ENCODE measurements around the gene TOX2.

Gene TOX2

DNA sequence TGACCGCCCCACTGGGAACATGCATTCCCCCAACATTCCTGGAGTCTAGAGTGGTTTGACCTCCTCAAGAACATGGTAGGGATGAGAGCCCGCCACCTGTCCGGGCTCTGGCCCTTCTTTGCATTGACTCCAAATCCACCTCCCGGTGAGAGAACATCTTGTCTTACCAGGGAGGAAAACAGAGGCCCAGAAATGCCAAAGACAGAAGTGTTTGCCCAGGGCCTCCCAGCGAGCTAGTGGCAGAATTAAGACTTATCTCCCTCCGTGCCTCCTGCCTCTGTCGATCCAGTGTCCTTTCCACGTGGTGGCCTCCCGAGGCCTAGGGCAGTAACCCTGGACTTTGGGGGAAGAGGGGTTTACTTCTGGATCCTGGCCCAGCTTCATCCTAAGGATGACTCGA, 137.5 kb downstream of the TOX2 start:
- TF ChIP-seq POLR2AphosphoS5 (IDR thresholded peaks at IDR 0.05; ENCODE audit: low read depth, low read length): no peak
- FAIRE-seq (no peak), DNase-seq (ENCODE audit: insufficient read length) (no peak)

DNA sequence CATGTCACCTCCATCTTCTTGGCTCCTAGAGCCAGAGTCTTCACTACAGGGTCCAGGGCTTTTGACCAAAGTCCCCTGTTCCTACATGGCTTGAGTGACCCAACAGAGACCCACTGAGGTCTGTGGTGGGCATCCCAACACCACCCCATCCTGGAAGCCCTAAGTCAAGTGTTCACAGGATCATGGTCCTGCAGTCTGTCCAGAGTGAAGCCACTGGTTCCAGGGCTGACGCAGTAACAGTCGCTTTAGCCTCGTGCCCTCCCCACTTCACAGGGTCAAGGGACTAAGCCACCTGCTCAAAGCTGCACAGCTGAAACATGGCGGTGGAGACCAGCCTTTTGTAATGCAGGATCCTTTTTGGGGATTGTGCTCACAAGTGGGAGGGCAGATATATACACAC, 138.4 kb downstream of the TOX2 start:
- TF ChIP-seq TAF1 (IDR thresholded peaks at IDR 0.05; ENCODE audit: borderline replicate concordance, low read depth, low read length): no peak
- TF ChIP-seq POLR2A (IDR thresholded peaks at IDR 0.05; ENCODE audit: low read depth, low read length): no peak
- TF ChIP-seq POLR2AphosphoS5 (IDR thresholded peaks at IDR 0.05; ENCODE audit: low read depth, low read length): no peak
- FAIRE-seq: no peak
- no peak for DNase-seq (ENCODE audit: insufficient read length)

DNA sequence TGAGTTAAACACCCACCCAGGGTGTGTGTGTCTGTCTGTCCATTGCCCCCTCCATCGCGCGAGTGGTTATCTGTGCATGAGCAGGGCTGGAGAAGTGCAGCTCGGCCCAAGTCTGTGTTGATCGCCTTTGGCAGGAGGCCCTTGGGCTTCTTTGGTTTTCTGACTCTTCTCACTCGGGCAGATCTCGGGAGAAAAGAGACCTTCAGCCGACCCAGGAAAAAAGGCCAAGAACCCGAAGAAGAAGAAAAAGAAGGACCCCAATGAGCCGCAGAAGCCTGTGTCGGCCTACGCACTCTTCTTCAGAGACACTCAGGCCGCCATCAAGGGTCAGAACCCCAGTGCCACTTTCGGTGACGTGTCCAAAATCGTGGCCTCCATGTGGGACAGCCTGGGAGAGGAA, 139.5 kb downstream of the TOX2 start:
- DNase-seq (ENCODE audit: insufficient read length) (no peak), FAIRE-seq (no peak)
- TF ChIP-seq TAF1 (IDR thresholded peaks at IDR 0.05; ENCODE audit: borderline replicate concordance, low read depth, low read length) (no peak), POLR2A (IDR thresholded peaks at IDR 0.05; ENCODE audit: low read depth, low read length) (no peak), POLR2AphosphoS5 (IDR thresholded peaks at IDR 0.05; ENCODE audit: low read depth, low read length) (no peak)

DNA sequence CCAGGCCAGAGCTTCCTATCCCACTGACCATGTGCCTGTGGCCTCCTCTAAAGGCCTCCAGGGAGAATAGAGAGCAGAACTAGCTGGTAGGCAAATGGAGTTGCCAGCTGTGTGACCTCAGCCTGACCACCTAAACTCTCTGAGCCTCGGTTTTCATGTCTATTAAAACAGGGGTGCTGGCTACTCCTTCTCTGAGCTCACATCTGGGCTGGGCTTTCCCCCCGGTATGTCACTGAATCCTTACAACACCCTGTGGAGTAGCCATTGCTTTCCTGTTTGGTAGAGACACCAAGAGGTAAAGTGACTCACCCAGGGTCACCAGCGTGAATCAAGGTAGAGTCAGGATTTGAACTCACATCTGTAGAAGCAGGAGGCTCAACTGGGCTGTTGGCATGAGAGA, 140.2 kb downstream of the TOX2 start:
- FAIRE-seq (no peak), DNase-seq (ENCODE audit: insufficient read length) (no peak)
- TF ChIP-seq POLR2AphosphoS5 (IDR thresholded peaks at IDR 0.05; ENCODE audit: low read depth, low read length) (no peak), POLR2A (IDR thresholded peaks at IDR 0.05; ENCODE audit: low read depth, low read length) (no peak), TAF1 (IDR thresholded peaks at IDR 0.05; ENCODE audit: borderline replicate concordance, low read depth, low read length) (no peak)

DNA sequence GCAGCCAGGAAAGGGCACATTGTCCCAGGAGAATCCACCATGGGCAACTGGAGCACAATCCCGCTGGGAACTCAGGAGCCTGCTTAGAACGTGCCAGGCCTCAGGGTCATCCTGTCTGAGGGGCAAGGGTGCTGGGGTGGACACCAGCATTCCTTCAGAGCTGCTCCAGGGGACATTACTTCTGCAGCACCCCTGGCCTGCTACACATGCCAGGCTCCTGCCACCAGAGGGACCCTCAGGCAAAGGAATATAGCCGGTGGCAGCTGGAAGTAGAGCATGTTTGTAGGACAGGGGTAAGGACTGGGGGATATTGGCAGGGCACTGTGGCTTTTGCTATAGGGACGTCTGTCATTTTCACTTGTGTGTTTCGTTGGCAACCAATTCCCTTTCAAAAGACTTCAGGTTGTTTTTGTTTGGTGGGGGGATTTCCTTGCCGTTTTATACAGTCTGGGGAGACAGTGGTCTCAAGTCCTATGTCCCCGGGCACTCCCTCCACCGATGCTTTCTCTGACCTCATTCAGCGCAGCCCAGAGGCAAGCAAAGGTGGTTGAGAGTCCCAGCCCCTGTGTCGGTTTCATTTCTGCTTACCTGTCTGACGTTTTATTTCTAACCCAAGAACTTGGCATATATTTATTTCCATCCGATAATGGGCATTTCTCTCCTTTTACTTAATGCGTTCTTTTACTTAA, 141.5 kb downstream of the TOX2 start:
- FAIRE-seq: no peak
- DNase-seq (ENCODE audit: insufficient read length): no peak
- no peak for TF ChIP-seq TAF1 (IDR thresholded peaks at IDR 0.05; ENCODE audit: borderline replicate concordance, low read depth, low read length)
- no peak for TF ChIP-seq POLR2AphosphoS5 (IDR thresholded peaks at IDR 0.05; ENCODE audit: low read depth, low read length)
- TF ChIP-seq POLR2A (IDR thresholded peaks at IDR 0.05; ENCODE audit: low read depth, low read length): no peak

DNA sequence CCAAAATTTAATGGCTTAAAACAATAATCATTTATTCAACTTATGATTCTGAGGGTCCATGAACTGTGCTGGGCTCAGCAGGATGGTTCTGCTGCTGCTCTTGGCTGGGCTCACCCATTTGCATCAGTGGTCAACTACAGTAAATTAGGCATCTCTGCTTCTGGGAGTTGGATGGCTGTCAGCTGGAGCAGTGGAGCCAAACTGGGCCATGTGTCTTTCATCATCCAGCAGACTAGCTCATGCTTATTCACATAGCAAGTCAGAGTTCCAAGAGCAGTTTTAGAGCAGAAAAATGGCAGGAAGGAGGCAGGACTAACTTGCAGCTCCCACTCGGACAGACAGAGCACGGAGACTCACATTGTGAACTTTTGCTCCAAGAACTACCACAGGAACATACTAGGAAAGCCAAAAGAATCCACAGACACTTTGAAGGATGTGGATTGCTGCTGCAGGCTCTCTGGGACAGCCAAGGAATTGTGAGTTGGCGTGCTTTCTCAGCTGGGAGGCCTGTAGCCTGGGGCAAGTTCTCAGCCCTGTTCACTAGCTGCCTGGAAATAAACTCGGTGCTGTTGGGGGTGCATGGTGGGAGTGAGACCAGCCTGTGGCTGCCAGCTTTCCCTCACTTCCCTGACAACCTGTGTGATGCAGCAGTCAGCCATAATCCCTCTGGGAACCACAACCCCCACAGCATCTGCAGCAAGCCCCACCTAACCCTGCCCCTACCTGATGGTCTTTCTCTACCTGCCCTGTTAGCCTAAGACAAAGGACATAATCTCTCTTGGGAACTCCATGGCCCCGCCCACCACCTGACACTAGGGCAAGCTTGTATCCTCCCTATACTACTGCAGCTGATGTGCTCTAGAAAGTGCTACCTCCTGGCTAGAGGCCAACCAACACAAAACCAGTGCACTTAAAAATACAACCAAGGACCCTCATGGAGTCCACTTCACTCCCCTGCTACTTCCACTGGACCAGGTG, 143.3 kb downstream of the TOX2 start:
- no peak for TF ChIP-seq POLR2A (IDR thresholded peaks at IDR 0.05; ENCODE audit: low read depth, low read length)
- no peak for TF ChIP-seq TAF1 (IDR thresholded peaks at IDR 0.05; ENCODE audit: borderline replicate concordance, low read depth, low read length)
- TF ChIP-seq POLR2AphosphoS5 (IDR thresholded peaks at IDR 0.05; ENCODE audit: low read depth, low read length): no peak
- no peak for FAIRE-seq

DNA sequence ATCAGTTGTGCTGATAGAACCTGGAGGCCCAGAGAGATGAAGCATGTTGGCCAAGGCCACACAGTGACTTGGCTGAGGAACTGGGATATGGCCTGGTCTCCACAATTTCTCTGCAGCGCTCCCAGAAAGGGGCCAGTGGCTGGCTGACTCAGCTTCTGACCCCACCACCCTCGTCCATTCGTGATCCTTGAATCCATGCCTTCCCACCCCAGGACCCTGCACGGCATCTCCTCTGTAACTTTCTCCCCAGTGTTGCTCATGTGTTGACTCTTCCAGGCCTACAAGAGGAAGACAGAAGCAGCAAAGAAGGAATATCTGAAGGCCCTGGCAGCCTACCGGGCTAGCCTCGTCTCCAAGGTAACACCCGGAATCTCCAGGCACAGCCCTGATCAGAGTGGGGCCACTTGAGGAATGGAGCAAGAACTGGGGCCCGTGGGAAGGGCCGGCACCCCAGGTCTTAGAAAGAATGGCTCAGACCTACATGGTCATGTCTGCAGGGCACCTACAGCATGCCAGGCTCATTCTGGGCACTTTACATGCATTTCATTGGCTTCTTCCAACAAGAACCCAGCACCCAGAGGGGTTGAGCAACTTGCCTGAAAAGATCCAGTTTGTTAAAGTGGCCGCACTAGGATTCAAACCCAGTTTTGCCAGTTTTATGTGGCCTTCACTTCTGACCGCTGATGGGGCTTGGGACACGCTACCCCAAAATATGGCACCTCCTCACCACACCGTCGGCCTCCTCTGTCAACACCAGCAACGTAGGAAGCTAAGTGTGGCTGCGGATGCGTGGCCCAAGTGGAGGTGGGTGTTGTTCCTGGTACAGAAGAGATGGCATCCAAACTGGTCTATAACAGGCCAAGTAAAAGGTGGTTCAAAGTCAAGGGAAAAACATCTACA, 150.1 kb downstream of the TOX2 start:
- TF ChIP-seq POLR2AphosphoS5 (IDR thresholded peaks at IDR 0.05; ENCODE audit: low read depth, low read length) (no peak), TAF1 (IDR thresholded peaks at IDR 0.05; ENCODE audit: borderline replicate concordance, low read depth, low read length) (no peak), POLR2A (IDR thresholded peaks at IDR 0.05; ENCODE audit: low read depth, low read length) (no peak)
- DNase-seq (ENCODE audit: insufficient read length) (no peak), FAIRE-seq (no peak)

More for the DNA sequence above, 143.3 kb downstream of the TOX2 start:
- DNase-seq (ENCODE audit: insufficient read length): no peak

DNA sequence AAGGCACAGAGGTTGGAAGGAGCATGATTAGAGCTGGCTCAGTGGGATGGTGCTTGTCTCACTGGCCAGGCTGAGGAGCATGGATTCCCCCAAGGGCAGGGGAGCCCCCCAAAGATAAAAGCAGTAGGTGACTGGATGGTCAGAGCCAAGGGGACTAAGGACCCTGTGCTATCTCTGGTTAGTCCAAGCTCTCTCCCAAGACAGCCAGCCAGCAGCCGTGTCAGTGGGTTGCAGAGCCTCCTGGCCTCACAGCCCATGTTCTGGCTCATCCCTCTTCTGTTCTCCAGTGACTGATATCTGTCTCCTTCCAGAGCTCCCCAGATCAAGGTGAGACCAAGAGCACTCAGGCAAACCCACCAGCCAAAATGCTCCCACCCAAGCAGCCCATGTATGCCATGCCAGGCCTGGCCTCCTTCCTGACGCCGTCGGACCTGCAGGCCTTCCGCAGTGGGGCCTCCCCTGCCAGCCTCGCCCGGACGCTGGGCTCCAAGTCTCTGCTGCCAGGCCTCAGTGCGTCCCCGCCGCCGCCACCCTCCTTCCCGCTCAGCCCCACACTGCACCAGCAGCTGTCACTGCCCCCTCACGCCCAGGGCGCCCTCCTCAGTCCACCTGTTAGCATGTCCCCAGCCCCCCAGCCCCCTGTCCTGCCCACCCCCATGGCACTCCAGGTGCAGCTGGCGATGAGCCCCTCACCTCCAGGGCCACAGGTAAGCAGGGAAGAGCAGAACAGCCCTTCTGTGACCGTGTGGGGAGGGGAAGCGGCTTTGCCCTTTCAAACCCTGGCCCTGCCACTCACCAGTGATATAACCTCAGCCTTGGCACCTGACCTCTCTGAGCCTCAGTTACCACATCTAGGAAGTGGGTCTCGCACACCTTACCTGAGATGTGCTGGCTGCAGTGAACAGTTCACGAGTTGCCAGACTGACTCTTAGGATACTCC, 151.0 kb downstream of the TOX2 start:
- DNase-seq (ENCODE audit: insufficient read length): no peak
- FAIRE-seq: no peak
- TF ChIP-seq POLR2A (IDR thresholded peaks at IDR 0.05; ENCODE audit: low read depth, low read length): no peak
- TF ChIP-seq TAF1 (IDR thresholded peaks at IDR 0.05; ENCODE audit: borderline replicate concordance, low read depth, low read length): no peak
- TF ChIP-seq POLR2AphosphoS5 (IDR thresholded peaks at IDR 0.05; ENCODE audit: low read depth, low read length): no peak

DNA sequence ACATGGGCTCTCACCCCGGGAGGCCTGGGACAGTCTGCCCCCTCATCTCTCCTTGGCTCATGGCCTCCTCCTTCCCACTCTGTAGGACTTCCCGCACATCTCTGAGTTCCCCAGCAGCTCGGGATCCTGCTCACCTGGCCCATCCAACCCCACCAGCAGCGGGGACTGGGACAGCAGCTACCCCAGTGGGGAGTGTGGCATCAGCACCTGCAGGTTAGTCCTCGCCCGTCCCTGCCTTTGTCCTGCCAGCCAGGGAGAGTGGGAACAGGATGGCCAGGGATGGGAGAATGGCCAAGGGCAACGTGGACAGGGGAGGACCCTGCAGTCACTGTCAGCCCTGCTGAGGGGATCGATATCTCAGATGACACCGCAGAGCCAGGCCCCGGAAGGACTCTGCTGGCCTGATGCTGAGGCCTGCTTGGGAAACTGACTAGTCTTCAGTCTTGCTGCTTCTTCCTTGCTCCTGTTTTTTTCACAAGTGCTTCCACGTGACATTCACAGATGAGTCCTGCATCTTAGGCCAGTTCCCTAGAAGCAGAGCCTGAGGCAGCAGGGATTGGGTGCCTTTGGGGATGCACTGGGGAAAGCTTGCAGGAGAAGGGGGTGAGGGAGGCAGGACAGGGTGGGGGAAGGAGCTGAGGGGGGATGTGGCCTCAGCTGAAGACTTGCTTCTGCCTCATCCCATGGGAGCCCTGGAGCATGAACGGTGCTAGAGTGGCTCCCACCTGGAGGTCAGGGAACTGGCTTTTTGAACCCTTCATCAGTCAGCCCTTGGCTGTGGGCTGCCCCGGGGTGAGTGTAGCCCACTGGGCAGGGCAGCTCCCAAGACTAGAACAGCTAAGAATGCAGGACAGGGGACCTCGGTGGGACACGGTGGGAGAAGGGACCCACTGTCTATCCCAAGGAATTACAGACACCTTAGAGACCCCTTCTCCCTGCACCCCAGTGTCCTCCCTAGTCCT, 152.3 kb downstream of the TOX2 start:
- no peak for FAIRE-seq
- DNase-seq (ENCODE audit: insufficient read length): no peak
- TF ChIP-seq POLR2AphosphoS5 (IDR thresholded peaks at IDR 0.05; ENCODE audit: low read depth, low read length) (no peak), POLR2A (IDR thresholded peaks at IDR 0.05; ENCODE audit: low read depth, low read length) (no peak), TAF1 (IDR thresholded peaks at IDR 0.05; ENCODE audit: borderline replicate concordance, low read depth, low read length) (no peak)

Measured in GM12892 (cell line).